ENCODE data around the gene GDE1.

Gene GDE1

GRCh38 chr16:19485611-19486010 lies 36.3 kb downstream of the GDE1 start:
- DNase-seq, result no peak

DNA sequence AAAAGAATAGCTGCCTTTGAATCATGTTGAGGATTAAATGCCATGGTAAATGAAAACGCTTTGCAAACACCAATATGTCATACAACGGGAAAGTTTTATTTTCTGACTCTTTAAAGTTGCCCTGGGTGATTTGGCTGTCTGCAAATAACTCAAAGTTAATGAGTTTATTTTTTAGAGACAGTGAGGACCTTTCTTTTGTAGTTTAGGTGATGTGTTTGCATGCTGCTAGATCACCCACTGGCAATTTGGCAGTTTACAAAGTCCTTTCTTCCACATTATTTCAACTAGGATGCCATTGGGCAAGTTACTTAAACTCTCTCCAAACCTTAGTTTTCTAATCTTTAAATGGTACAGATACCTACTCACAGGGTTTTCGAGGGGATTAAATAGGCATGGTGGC lies 37.8 kb downstream of the GDE1 start:
- DNase-seq, result no peak

DNA sequence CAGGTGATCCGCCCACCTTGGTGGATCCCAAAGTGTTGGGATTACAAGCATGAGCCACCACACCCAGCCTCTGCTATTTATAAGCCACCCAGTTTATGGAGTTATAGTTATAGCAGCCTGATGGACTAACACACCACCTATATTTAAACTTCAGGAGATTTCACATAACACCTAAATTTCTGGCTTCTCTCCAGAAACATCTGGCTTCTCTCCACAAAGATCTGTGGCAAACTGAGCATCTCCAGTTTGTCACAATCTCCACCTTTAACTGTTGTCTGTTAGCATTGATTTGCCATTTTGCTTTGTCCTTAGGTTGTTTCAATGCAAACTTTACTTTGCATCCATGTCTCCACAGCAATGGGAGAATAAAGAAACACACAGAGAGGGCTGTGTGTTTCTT lies 39.6 kb downstream of the GDE1 start:
- no peak for DNase-seq

- no peak for DNase-seq
Observed at GRCh38 chr16:19481769-19482168, 40.1 kb downstream of the GDE1 start.

DNA sequence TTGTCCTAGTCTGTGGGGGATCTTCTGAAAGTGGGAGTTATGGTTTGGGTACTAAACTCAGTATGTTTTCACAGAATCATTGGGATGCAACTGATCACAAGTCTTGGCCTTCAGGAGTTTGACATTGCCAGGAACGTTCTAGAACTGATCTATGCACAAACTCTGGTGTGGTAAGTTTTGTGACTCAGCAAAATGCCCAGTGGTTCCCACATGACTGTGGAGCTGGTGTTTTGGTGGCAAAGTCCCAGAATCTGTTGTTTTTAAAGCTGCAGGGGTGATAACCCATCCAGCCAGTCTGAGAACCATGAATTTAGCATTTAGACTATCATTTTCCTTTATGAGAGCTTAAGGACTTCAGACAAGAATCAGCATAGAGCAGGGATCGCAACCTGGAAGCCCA lies 40.6 kb downstream of the GDE1 start:
- no peak for DNase-seq

- no peak for DNase-seq
Observed at GRCh38 chr16:19479302-19479721, 42.6 kb downstream of the GDE1 start.

GRCh38 chr16:19478505-19478904 lies 43.4 kb downstream of the GDE1 start:
- no peak for DNase-seq

DNA sequence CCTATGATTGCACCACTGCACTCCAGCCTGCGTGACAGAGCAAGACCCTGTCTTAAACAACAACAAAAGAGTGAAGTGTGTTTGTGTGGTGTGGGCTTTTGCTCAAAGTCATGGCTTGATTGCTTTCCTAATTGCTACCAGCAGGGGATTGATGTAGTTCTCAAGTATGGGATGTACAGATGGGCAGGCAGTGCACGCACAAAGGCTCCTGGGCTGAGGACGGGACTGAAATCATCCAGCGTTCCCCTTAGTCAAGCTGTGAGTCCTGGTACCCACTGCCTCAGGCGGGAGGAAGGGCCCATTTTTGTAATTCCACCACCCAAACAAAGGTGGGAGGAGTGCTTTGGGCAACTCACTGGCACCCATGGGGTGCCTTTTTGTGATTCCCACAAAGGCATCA lies 47.3 kb downstream of the GDE1 start:
- no peak for DNase-seq

DNA sequence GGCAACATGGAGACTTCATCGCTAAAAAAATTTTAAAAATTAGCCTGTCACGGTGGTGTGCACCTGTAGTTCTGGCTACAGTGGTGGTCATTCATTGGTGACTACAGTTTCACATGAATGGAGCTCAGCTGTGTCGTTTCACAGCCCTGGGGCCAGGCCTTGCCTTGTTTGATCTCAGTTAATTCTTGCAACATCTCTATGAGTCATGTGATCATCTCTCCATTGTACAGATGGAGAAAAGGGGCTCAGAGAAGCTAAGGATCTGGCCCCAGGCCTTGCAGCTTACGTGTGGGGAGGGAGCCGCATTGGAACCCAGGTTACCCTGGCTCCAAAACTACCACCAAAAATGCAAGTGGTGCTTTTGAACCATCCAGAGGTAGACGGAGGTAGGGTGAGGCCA lies 49.4 kb downstream of the GDE1 start:
- no peak for DNase-seq

GRCh38 chr16:19468300-19468699 lies 53.6 kb downstream of the GDE1 start:
- no peak for DNase-seq

DNA sequence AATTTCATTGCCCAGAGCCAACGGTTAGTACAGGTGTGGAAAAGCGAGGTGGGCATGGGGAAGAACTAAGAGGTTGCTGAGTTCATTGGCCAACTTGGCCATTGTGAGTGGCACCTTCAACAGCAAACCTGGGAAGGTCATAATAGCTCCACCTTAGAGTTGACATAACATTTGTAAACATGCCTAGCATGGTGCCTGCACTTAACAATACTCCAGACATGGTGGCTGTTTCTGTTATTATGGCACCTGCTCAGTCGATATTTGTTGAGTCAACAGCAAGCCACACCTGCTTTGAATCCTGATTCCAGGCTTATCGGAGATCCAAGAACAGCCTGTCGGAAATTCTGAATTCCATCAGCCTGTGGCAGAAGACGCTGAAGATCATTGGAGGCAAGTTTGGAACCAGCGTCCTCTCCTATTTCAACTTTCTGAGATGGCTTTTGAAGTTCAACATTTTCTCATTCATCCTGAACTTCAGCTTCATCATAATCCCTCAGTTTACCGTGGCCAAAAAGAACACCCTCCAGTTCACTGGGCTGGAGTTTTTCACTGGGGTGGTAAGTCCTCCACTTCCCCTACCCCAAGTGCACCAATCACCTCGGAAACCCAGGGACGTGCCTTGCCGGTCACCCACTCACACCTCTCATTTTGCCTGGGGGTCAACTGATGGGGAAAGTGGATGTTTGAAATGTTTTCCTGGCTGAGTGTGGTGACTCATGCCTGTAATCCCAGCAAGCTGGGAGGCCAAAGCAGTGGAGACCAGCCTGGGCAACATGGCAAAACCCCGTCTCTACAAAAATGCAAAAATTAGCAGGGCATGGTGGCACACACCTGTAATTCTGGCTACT lies 58.2 kb downstream of the GDE1 start:
- DNase-seq, result no peak

GRCh38 chr16:19460397-19460796 lies 61.5 kb downstream of the GDE1 start:
- DNase-seq, result no peak

- no peak for DNase-seq
Observed at GRCh38 chr16:19458722-19459379, 63.0 kb downstream of the GDE1 start.

Data from NCI-H1694 (cell line).